Measurements from ENCODE around the gene RGPD3. TPM values are rescaled to one million over a fixed set of nuclear protein-coding genes. Genes with fewer than 3 reads are reported as not detected.

RGPD3 gene
- total RNA-seq, 1 donor, result 0.36 TPM

DNA sequence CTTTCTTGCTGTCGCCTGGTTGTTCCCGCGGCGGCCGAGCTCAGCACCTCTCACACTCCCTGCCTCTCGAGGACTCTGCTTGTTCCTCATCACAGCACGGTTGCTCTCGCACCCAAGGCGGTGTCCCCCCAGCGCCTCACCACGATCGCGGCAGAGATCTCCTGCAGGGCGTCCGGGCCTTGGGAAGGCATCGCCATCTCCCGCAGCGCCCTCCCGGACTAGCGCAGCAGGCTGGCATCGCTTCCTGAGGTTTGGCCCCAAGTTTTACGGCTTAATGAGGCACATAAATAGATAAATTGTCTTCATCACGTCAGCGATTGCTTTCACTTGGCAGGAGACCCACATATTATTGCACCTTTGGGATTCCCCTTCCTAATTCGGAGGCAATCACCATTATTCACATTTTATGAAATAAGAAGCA, 125.4 kb downstream of the RGPD3 start:
- Histone ChIP-seq H3K4me3 (ENCODE audit: insufficient read depth, low read length) (no peak overlapping the region), H3K9me3 (ENCODE audit: low read depth, low read length) (no peaks in the 10 kb centered on the region), H3K79me2 (ENCODE audit: insufficient read depth, low read length) (no peaks in the 10 kb centered on the region), H2AFZ (ENCODE audit: low read length) (no peak overlapping the region), H4K20me1 (ENCODE audit: insufficient read depth, low read length) (no peaks in the 10 kb centered on the region), H3K4me2 (ENCODE audit: insufficient read depth, low read length) (no peak overlapping the region), H3K27ac (ENCODE audit: low read depth, low read length) (no peak overlapping the region), H3K27me3 (ENCODE audit: insufficient read depth, low read length) (no peaks in the 10 kb centered on the region), H3K36me3 (ENCODE audit: insufficient read depth, low read length) (no peaks in the 10 kb centered on the region), H3K4me1 (ENCODE audit: insufficient read depth, low read length) (no peaks in the 10 kb centered on the region)
- no peak for DNase-seq (ENCODE audit: insufficient read length, low spot score, missing footprints)
- TF ChIP-seq, protein P1, sequence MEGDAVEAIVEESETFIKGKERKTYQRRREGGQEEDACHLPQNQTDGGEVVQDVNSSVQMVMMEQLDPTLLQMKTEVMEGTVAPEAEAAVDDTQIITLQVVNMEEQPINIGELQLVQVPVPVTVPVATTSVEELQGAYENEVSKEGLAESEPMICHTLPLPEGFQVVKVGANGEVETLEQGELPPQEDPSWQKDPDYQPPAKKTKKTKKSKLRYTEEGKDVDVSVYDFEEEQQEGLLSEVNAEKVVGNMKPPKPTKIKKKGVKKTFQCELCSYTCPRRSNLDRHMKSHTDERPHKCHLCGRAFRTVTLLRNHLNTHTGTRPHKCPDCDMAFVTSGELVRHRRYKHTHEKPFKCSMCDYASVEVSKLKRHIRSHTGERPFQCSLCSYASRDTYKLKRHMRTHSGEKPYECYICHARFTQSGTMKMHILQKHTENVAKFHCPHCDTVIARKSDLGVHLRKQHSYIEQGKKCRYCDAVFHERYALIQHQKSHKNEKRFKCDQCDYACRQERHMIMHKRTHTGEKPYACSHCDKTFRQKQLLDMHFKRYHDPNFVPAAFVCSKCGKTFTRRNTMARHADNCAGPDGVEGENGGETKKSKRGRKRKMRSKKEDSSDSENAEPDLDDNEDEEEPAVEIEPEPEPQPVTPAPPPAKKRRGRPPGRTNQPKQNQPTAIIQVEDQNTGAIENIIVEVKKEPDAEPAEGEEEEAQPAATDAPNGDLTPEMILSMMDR (IDR thresholded peaks at IDR 0.05; ENCODE audit: extremely low read depth, low read depth, low read length), result no peak

DNA sequence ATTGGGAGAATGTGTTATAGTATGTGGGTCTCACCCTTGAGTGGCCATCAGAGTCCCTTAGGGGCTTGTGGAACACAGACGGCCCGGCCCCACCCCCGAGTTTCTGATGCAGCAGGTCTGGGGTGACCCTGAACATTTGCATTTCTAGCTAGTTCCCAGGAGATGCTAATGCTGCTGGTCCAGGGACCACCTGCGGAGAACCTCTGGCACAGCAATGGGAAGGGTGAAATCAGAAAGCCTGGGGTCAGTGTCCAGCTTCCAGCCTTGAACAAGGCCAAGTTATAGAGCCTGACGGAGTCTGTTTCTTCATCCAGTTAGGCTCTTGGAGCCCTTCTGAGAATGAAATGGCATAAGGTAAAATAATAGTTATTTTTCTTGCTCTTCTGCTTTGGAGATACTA, 126.5 kb downstream of the RGPD3 start:
- no peaks in the 10 kb centered on the region for H3K4me1 ChIP-seq (ENCODE audit: insufficient read depth, low read length)
- H3K36me3 ChIP-seq (ENCODE audit: insufficient read depth, low read length), result no peaks in the 10 kb centered on the region
- no peak overlapping the region for H2AFZ ChIP-seq (ENCODE audit: low read length)
- TF ChIP-seq, protein P1 (IDR thresholded peaks at IDR 0.05; ENCODE audit: extremely low read depth, low read depth, low read length), result no peak
- H3K9me3 ChIP-seq (ENCODE audit: low read depth, low read length), result no peaks in the 10 kb centered on the region
- H4K20me1 ChIP-seq (ENCODE audit: insufficient read depth, low read length), result no peaks in the 10 kb centered on the region
- no peak for DNase-seq (ENCODE audit: insufficient read length, low spot score, missing footprints)
- no peak overlapping the region for H3K4me2 ChIP-seq (ENCODE audit: insufficient read depth, low read length)
- no peak overlapping the region for H3K4me3 ChIP-seq (ENCODE audit: insufficient read depth, low read length)
- no peaks in the 10 kb centered on the region for H3K79me2 ChIP-seq (ENCODE audit: insufficient read depth, low read length)
- no peaks in the 10 kb centered on the region for H3K27me3 ChIP-seq (ENCODE audit: insufficient read depth, low read length)
- H3K27ac ChIP-seq (ENCODE audit: low read depth, low read length), result no peak overlapping the region

Other genes starting within 250 kb of the RGPD3 start
- gene CD8B2, start 19.0 kb upstream of the RGPD3 start, total RNA-seq, result not detected in 2 replicates

Data from osteoblast (primary cell).